Prostate gland (tissue), 2 donors: Measurements from ENCODE around the gene LCN10.

ENCODE experiments used
- POLR2A ChIP-seq: fragments of 450-650 bp; IDR thresholded peaks from one replicate; pipeline ENCODE4 v1.6.1; 2016; ENCODE audit warnings: antibody characterized with exemption, mild to moderate bottlenecking
- TF ChIP-seq, protein P1 (sequence below), 4 experiments: fragments of 200-600 bp in 2 of 4; fragments of 450-650 bp in 2 of 4; sonication (generic) in 2 of 4; IDR thresholded peaks; 1 replicate in 3 of 4; 2 replicates in 1 of 4; pipeline ENCODE4 v1.5.1; 2016 to 2019; ENCODE audit warnings: antibody characterized with exemption in 4 of 4, mild to moderate bottlenecking in 2 of 4, moderate library complexity in 2 of 4

DNA sequence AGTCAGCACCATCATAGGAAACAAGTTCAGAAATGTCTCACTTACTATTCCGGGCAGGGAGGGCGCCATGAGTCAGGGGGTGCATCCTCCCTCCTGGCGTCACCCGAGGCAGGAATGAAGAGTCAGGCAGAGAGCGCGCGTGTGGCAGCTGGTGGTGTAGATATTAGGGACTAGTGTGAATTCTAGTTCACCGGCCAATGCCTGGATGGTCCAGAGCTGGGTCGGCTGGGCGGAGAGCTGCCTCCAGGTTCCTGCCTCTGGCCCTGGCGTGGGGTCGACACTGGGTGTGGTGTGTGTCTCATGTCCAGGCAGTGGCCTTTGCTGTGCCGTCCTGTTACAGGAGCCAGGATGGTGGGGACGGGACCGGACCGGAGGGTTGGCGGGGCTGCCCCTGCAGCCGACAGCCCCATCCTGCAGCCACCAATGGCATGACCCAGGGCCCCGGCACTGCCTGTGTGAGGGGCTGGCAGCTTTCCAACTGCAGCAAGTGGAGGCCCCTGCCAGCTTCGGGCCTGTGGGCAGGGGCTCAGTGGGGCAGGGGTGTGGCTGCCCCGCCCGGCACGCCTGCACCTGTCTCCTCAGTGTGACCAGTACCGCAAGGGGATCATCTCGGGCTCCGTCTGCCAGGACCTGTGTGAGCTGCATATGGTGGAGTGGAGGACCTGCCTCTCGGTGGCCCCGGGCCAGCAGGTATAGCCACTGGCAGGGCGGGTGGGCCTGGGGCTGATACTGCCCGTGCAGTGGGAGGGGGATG, 21.2 kb downstream of the LCN10 start:
- TF ChIP-seq, protein P1, sequence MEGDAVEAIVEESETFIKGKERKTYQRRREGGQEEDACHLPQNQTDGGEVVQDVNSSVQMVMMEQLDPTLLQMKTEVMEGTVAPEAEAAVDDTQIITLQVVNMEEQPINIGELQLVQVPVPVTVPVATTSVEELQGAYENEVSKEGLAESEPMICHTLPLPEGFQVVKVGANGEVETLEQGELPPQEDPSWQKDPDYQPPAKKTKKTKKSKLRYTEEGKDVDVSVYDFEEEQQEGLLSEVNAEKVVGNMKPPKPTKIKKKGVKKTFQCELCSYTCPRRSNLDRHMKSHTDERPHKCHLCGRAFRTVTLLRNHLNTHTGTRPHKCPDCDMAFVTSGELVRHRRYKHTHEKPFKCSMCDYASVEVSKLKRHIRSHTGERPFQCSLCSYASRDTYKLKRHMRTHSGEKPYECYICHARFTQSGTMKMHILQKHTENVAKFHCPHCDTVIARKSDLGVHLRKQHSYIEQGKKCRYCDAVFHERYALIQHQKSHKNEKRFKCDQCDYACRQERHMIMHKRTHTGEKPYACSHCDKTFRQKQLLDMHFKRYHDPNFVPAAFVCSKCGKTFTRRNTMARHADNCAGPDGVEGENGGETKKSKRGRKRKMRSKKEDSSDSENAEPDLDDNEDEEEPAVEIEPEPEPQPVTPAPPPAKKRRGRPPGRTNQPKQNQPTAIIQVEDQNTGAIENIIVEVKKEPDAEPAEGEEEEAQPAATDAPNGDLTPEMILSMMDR (IDR thresholded peaks at IDR 0.05) = no peak
- no peak for TF ChIP-seq POLR2A
